HG02973 (cell line): ENCODE data around the gene RUSC1.
A peak's percentile ranks its signal among the peaks of the same experiment; 100 is the strongest.

Source experiments
- ATAC-seq: cut with Tn5 transposase; IDR thresholded peaks from one replicate; pipeline ENCODE4 v1.9.1; 2021; ENCODE audit warnings: moderate library complexity; ENCODE audit not compliant: unreplicated experiment

Gene RUSC1

GRCh38 chr1:155294520-155295182 is 26.0 kb upstream of the RUSC1 start:
- no peak for ATAC-seq

- ATAC-seq, result no peak
Measured at GRCh38 chr1:155295183-155295941, 25.3 kb upstream of the RUSC1 start.

- no peak for ATAC-seq
Measured at GRCh38 chr1:155295942-155296267, 24.8 kb upstream of the RUSC1 start.

- ATAC-seq, result no peak
Measured at GRCh38 chr1:155296661-155297060, 24.0 kb upstream of the RUSC1 start.

GRCh38 chr1:155297384-155297783 is 23.3 kb upstream of the RUSC1 start:
- no peak for ATAC-seq

- ATAC-seq, result no peak
Measured at GRCh38 chr1:155300024-155300423, 20.7 kb upstream of the RUSC1 start.

GRCh38 chr1:155300553-155301329 is 20.0 kb upstream of the RUSC1 start:
- ATAC-seq, result no peak

- no peak for ATAC-seq
Measured at GRCh38 chr1:155301342-155301841, 19.3 kb upstream of the RUSC1 start, which contains the start of gene PKLR. PKLR (minus strand) TSS chr1:155301438; CDS start chr1:155301395, 43 bp downstream.

- no peak for ATAC-seq
Measured at GRCh38 chr1:155304558-155305063, 16.1 kb upstream of the RUSC1 start.

GRCh38 chr1:155305881-155306391 is 14.8 kb upstream of the RUSC1 start:
- ATAC-seq, result no peak

- no peak for ATAC-seq
Measured at GRCh38 chr1:155307247-155307740, 13.4 kb upstream of the RUSC1 start.

- ATAC-seq, result peak; percentile 92
Measured at GRCh38 chr1:155308493-155309422, 11.9 kb upstream of the RUSC1 start, which contains the start of gene FDPS. FDPS (plus strand) TSS chr1:155308866; CDS start chr1:155309790, 924 bp downstream.

- ATAC-seq, result no peak
Measured at GRCh38 chr1:155309423-155310021, 11.2 kb upstream of the RUSC1 start.

- ATAC-seq, result no peak
Measured at GRCh38 chr1:155313261-155313660, 7.4 kb upstream of the RUSC1 start.

- no peak for ATAC-seq
Measured at GRCh38 chr1:155316922-155317321, 3.8 kb upstream of the RUSC1 start.

- ATAC-seq, result no peak
Measured at GRCh38 chr1:155318082-155318481, 2.6 kb upstream of the RUSC1 start.

- ATAC-seq, result no peak
Measured at GRCh38 chr1:155319536-155319935, 1.2 kb upstream of the RUSC1 start.

GRCh38 chr1:155320252-155320651 is 442 bp upstream of the RUSC1 start:
- ATAC-seq, result no peak
